ENCODE results near the gene FAM131B. TPM values are rescaled to one million over a fixed set of nuclear protein-coding genes. Genes with fewer than 3 reads are reported as not detected.

The FAM131B gene
- 0.28 to 0.40 TPM (median 0.37 TPM) in 5 replicates for total RNA-seq (2022; extraction: Qiagen RNA extraction)

GRCh38 chr7:143362131-143363015 lies at the start of gene FAM131B:
FAM131B (minus strand) TSS chr7:143362713; CDS start chr7:143362603, 110 bp downstream.

GRCh38 chr7:143408686-143409561 lies 46.4 kb upstream of the FAM131B start, which contains the start of gene EPHA1:
EPHA1 (minus strand) TSS chr7:143408856; CDS start chr7:143408805, 51 bp downstream.

GRCh38 chr7:143380646-143381426 lies 18.3 kb upstream of the FAM131B start, which contains the start of gene ZYX:
ZYX (plus strand) TSS chr7:143381345; CDS start chr7:143381572, 227 bp downstream.

DNA sequence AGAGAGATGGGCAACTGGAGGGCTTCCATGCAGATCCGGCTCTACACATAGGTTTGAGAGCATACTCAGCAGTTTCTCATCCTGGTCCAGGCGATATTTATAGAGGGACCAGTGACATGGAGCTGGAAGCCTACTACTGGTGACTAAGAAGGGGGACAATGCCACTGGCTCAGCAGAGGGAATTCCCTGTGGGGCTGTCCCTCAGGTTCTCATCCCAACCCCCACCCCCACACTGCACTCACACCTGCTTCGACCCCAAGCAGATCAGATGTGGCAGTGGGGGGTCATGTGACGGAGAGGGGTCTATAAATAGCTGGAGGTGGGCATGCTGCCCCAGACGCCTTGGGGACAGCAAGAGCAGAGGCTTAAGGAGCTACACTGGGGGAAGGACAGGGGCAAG lies 46.7 kb downstream of the FAM131B start, which contains the start of gene CLCN1:
CLCN1 (plus strand) TSS at position 336 of the 400 bp plus-strand sequence. CDS start 102 bp downstream, outside the sequence.

Other genes starting within 250 kb of the FAM131B start
- gene PIP, start 230.6 kb downstream of the FAM131B start, total RNA-seq (2022; extraction: Qiagen RNA extraction): 0.16 to 0.41 TPM (median 0.29 TPM) in 3 of 5 replicates, not detected in the others
- gene TAS2R39, start 179.3 kb downstream of the FAM131B start, total RNA-seq (2022; extraction: Qiagen RNA extraction): not detected in 5 replicates
- not detected in 5 replicates for gene TAS2R40, start 140.7 kb downstream of the FAM131B start, total RNA-seq (2022; extraction: Qiagen RNA extraction)
- gene GSTK1, start 99.3 kb downstream of the FAM131B start, total RNA-seq (2022; extraction: Qiagen RNA extraction): 106 to 121 TPM (median 118 TPM) in 5 replicates
- 0.66 to 1.2 TPM (median 1.2 TPM) in 5 replicates for gene TMEM139, start 77.8 kb downstream of the FAM131B start, total RNA-seq (2022; extraction: Qiagen RNA extraction)
- 17.4 to 23.3 TPM (median 19.3 TPM) in 5 replicates for gene CASP2, start 74.4 kb downstream of the FAM131B start, total RNA-seq (2022; extraction: Qiagen RNA extraction)
- gene CLCN1, start 46.6 kb downstream of the FAM131B start, total RNA-seq (2022; extraction: Qiagen RNA extraction): 0.02 to 0.08 TPM (median 0.03 TPM) in 4 of 5 replicates, not detected in the other
- gene ZYX, start 18.6 kb upstream of the FAM131B start, total RNA-seq (2022; extraction: Qiagen RNA extraction): 162 to 216 TPM (median 196 TPM) in 5 replicates
- 0.05 TPM in 1 of 5 replicates, not detected in the others for gene EPHA1, start 46.1 kb upstream of the FAM131B start, total RNA-seq (2022; extraction: Qiagen RNA extraction)
- not detected in 5 replicates for gene TAS2R60, start 80.7 kb upstream of the FAM131B start, total RNA-seq (2022; extraction: Qiagen RNA extraction)
- not detected in 5 replicates for gene TAS2R41, start 115.2 kb upstream of the FAM131B start, total RNA-seq (2022; extraction: Qiagen RNA extraction)
- gene CTAGE15, start 209.1 kb upstream of the FAM131B start, total RNA-seq (2022; extraction: Qiagen RNA extraction): not detected in 5 replicates